HepG2 (cell line): ENCODE data around the gene FAM229A. TPM values are rescaled to one million over a fixed set of nuclear protein-coding genes. Genes with fewer than 3 reads are reported as not detected.
A peak's percentile ranks its signal among the peaks of the same experiment; 100 is the strongest.

Experiments used
- ARID2 ChIP-seq: sonication (generic); formaldehyde crosslinking; IDR thresholded peaks from 2 replicates; pipeline ENCODE4 v1.8.1; 2022; ENCODE audit warnings: mild to moderate bottlenecking, missing genetic modification reagents, borderline replicate concordance
- EEA1 ChIP-seq: sonication (generic); formaldehyde crosslinking; IDR thresholded peaks from 2 replicates; pipeline ENCODE4 v1.5.1; 2020; ENCODE audit warnings: mild to moderate bottlenecking, missing genetic modification reagents, borderline replicate concordance
- ELF3 ChIP-seq: IDR thresholded peaks from 2 replicates; pipeline ENCODE4 v1.6.1; 2016; ENCODE audit warnings: missing genetic modification reagents, missing compliant biosample characterization
- FOXJ3 ChIP-seq: sonication (generic); formaldehyde crosslinking; IDR thresholded peaks from 2 replicates; pipeline ENCODE4 v1.4.0; 2020; ENCODE audit warnings: missing genetic modification reagents, mild to moderate bottlenecking, borderline replicate concordance
- HNF1B ChIP-seq: sonication (generic); formaldehyde crosslinking; IDR thresholded peaks from 2 replicates; pipeline ENCODE4 v1.5.1; 2020; ENCODE audit warnings: mild to moderate bottlenecking, moderate library complexity, missing genetic modification reagents
- HNRNPLL ChIP-seq: fragments of 200-400 bp; formaldehyde crosslinking; IDR thresholded peaks from 2 replicates; pipeline ENCODE4 v1.6.1; 2017; ENCODE audit warnings: mild to moderate bottlenecking, low read depth, low read length; ENCODE audit not compliant: poor library complexity, severe bottlenecking
- HOXA9 ChIP-seq: sonication (generic); formaldehyde crosslinking; IDR thresholded peaks from 2 replicates; pipeline ENCODE4 v1.8.1; 2022; ENCODE audit warnings: missing genetic modification reagents, mild to moderate bottlenecking, moderate library complexity, borderline replicate concordance
- KDM4B ChIP-seq: sonication (generic); formaldehyde crosslinking; IDR thresholded peaks from 2 replicates; pipeline ENCODE4 v1.4.0; 2020; ENCODE audit warnings: missing genetic modification reagents
- KLF11 ChIP-seq: IDR thresholded peaks from 2 replicates; pipeline ENCODE4 v1.6.1; 2016; ENCODE audit warnings: missing compliant biosample characterization
- LCORL ChIP-seq, 2 experiments: fragments of 450-650 bp in 1 of 2; sonication (generic) in 1 of 2; formaldehyde crosslinking in 1 of 2; IDR thresholded peaks; 2 replicates each; pipeline versions ENCODE4 v1.5.0 to v1.6.1; 2017 to 2020; ENCODE audit warnings: antibody characterized with exemption in 1 of 2, missing genetic modification reagents in 1 of 2
- MIXL1 ChIP-seq: IDR thresholded peaks from 2 replicates; pipeline ENCODE4 v1.6.1; 2016
- MTERF4 ChIP-seq: sonication (generic); formaldehyde crosslinking; IDR thresholded peaks from 2 replicates; pipeline ENCODE4 v1.8.0; 2023; ENCODE audit warnings: mild to moderate bottlenecking, missing genetic modification reagents
- SMAD1 ChIP-seq: sonication (generic); formaldehyde crosslinking; IDR thresholded peaks from 2 replicates; pipeline ENCODE4 v1.4.0; 2020; ENCODE audit warnings: missing genetic modification reagents, low read depth, mild to moderate bottlenecking, borderline replicate concordance
- SMARCC2 ChIP-seq: fragments of 450-650 bp; IDR thresholded peaks from 2 replicates; pipeline ENCODE4 v1.6.1; 2017; ENCODE audit warnings: antibody characterized with exemption, mild to moderate bottlenecking
- ZBTB2 ChIP-seq: sonication (generic); formaldehyde crosslinking; IDR thresholded peaks from 2 replicates; pipeline ENCODE4 v1.8.0; 2022; ENCODE audit warnings: low read depth, missing genetic modification reagents
- ZBTB20 ChIP-seq: sonication (generic); formaldehyde crosslinking; IDR thresholded peaks from 2 replicates; pipeline ENCODE4 v1.8.1; 2023; ENCODE audit warnings: missing genetic modification reagents, low read depth, mild to moderate bottlenecking, borderline replicate concordance
- ZFP82 ChIP-seq: sonication (generic); formaldehyde crosslinking; IDR thresholded peaks from 2 replicates; pipeline ENCODE4 v1.5.1; 2020; ENCODE audit warnings: mild to moderate bottlenecking, missing genetic modification reagents, borderline replicate concordance
- ZMAT3 ChIP-seq: sonication (generic); formaldehyde crosslinking; conservative IDR thresholded peaks from 2 replicates; pipeline ENCODE4 v1.7.0; 2021; ENCODE audit warnings: missing genetic modification reagents
- ZNF234 ChIP-seq: sonication (generic); formaldehyde crosslinking; conservative IDR thresholded peaks from 2 replicates; pipeline ENCODE4 v1.5.1; 2020; ENCODE audit warnings: mild to moderate bottlenecking, missing genetic modification reagents
- ZNF256 ChIP-seq: sonication (generic); formaldehyde crosslinking; conservative IDR thresholded peaks from 2 replicates; pipeline ENCODE4 v1.4.0; 2020; ENCODE audit warnings: missing genetic modification reagents
- ZNF484 ChIP-seq: sonication (generic); formaldehyde crosslinking; IDR thresholded peaks from 2 replicates; pipeline ENCODE4 v1.5.1; 2020; ENCODE audit warnings: mild to moderate bottlenecking, low read depth, missing genetic modification reagents, borderline replicate concordance
- ZNF556 ChIP-seq: sonication (generic); formaldehyde crosslinking; IDR thresholded peaks from 2 replicates; pipeline ENCODE4 v1.4.0; 2020; ENCODE audit warnings: mild to moderate bottlenecking, missing genetic modification reagents, borderline replicate concordance
- ZNF570 ChIP-seq: sonication (generic); formaldehyde crosslinking; IDR thresholded peaks from 2 replicates; pipeline ENCODE4 v1.4.0; 2020; ENCODE audit warnings: mild to moderate bottlenecking, missing genetic modification reagents, borderline replicate concordance
- ZNF670 ChIP-seq: sonication (generic); formaldehyde crosslinking; IDR thresholded peaks from 2 replicates; pipeline ENCODE4 v1.8.0; 2022; ENCODE audit warnings: mild to moderate bottlenecking, missing genetic modification reagents, borderline replicate concordance
- ZNF773 ChIP-seq: sonication (generic); formaldehyde crosslinking; IDR thresholded peaks from 2 replicates; pipeline ENCODE4 v1.4.0; 2020; ENCODE audit warnings: missing genetic modification reagents, borderline replicate concordance
- ZNF841 ChIP-seq: sonication (generic); formaldehyde crosslinking; IDR thresholded peaks from 2 replicates; pipeline ENCODE4 v1.8.1; 2023; ENCODE audit warnings: missing genetic modification reagents, borderline replicate concordance
- ZSCAN22 ChIP-seq: sonication (generic); formaldehyde crosslinking; IDR thresholded peaks from 2 replicates; pipeline ENCODE4 v1.4.0; 2020; ENCODE audit warnings: mild to moderate bottlenecking, missing genetic modification reagents
- polyA plus RNA-seq, 8 experiments: library from polyadenylated mRNA; depleted of rRNA in 3 of 8; stranded (reverse) in 7 of 8; unstranded in 1 of 8; fragments of >200 nt; fragmentation: Illumina TruSeq in 4 of 8; extraction: Trizol in 4 of 8; gene quantifications; 2 replicates each; pipeline versions ENCODE4 v1.2.1 to v1.2.3, GENCODE V29; 2011 to 2016; ENCODE audit warnings: low read depth in 4 of 8, missing spikeins in 1 of 8, mixed read lengths in 1 of 8; ENCODE audit not compliant: insufficient read depth in 1 of 8
- total RNA-seq, 5 experiments: library from RNA; depleted of rRNA; stranded (reverse); fragments of >200 nt; fragmentation: Illumina TruSeq; extraction: Trizol; gene quantifications; 2 replicates each; pipeline ENCODE4 v1.2.3, GENCODE V29; 2016; ENCODE audit warnings: low read depth in 1 of 5

Gene FAM229A
- total and polyA plus RNA-seq, 2 of the 13 experiments (the other 11 are each of a cell fraction or from before 2014, with no cell fraction given): 3.2 to 17.6 TPM

DNA sequence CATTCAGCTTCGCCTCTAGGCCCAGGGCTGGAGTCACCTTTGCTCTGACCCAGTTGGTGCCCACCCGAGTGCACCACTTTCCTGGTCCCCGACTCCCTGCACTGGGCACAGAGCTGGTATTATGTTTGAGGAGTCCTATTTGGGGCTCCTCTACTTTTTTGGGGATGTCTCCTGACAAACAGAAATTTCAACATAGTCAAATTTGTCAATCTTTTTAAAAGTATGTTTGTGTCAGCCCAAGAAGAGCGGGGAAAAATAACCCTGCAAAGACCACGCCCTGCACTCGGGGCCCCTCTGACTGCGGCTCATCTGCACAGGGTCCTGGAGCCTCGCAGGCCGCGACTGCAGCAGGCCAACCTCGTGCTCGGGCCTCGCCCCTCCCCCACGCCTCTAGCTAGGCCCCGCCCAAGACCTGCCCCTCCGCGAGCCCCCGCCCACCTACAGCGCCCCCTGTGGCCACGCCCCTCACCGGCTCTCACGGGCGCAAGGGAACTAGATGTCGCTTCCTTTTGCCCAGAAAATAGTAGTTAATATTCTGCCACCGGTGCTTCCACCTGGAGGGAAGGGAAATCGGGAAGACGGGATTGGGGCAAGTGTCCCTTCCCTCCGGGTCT lies 11.4 kb downstream of the FAM229A start (continued):
- TF ChIP-seq ARID2 (CRISPR knock-in tag): peak; percentile 87; the same call in 1 of the 2 replicates
- TF ChIP-seq MTERF4 (CRISPR knock-in tag): no peak
- no peak for TF ChIP-seq ZFP82
- TF ChIP-seq ZBTB20 (CRISPR knock-in tag): no peak; the same call in 1 of the 2 replicates
- 0 out of 2 replicates have a peak, but pooled peaks have one; percentile 23 for TF ChIP-seq HNF1B
- no peak for TF ChIP-seq ZNF670 (CRISPR knock-in tag)
- TF ChIP-seq FOXJ3 (CRISPR knock-in tag): no peak
- 0 out of 2 replicates have a peak, but pooled peaks have one; percentile 59 for TF ChIP-seq KLF11 (CRISPR knock-in tag)
- no peak for TF ChIP-seq HNRNPLL
- TF ChIP-seq ELF3 (CRISPR knock-in tag): peak; percentile 58; the same call in 1 of the 2 replicates
- peak; percentile 72; the same call in 1 of the 2 replicates for TF ChIP-seq EEA1
- no peak for TF ChIP-seq ZNF570 (CRISPR knock-in tag)
- TF ChIP-seq MIXL1 (CRISPR knock-in tag): peak; percentile 55; the same call in 1 of the 2 replicates
- no peak for TF ChIP-seq SMAD1
- no peak for TF ChIP-seq SMARCC2
- no peak for TF ChIP-seq ZSCAN22 (CRISPR knock-in tag)
- TF ChIP-seq ZNF256 (CRISPR knock-in tag): peak; percentile 78; the same call in 1 of the 2 replicates
- no peak; the same call in 1 of the 2 replicates for TF ChIP-seq ZNF234 (CRISPR knock-in tag)
- no peak for TF ChIP-seq HOXA9
- no peak for TF ChIP-seq ZNF841
- TF ChIP-seq ZNF773 (CRISPR knock-in tag): peak; percentile 88; the same call in 1 of the 2 replicates
- no peak for TF ChIP-seq KDM4B (CRISPR knock-in tag)
- peak; percentile 69; the same call in 1 of the 2 replicates for TF ChIP-seq ZMAT3
- TF ChIP-seq ZBTB2 (CRISPR knock-in tag): no peak; the same call in 1 of the 2 replicates
- no peak for TF ChIP-seq LCORL (IDR thresholded peaks at IDR 0.05)
- TF ChIP-seq LCORL (CRISPR knock-in tag; IDR thresholded peaks at IDR 0.05): no peak
- no peak for TF ChIP-seq ZNF484 (CRISPR knock-in tag)
- no peak for TF ChIP-seq ZNF556 (CRISPR knock-in tag)
